Pancreas (tissue), 10 donors: ENCODE measurements around the gene IL15RA. TPM values are rescaled to one million over a fixed set of nuclear protein-coding genes. Genes with fewer than 3 reads are reported as not detected.

Experiments used
- ATAC-seq, 4 donors: fragments of 200-7000 bp; cut with Tn5 transposase; one replicate each; pipeline versions ENCODE4 v1.8.0 to v1.9.1; 2020; ENCODE audit warnings: mild to moderate bottlenecking in 4 of 4, moderate library complexity in 4 of 4
- DNase-seq, 6 donors: peaks; one replicate each; pipeline ENCODE4 v3.0.0-alpha.2; 2020
- FAIRE-seq: peaks from 2 replicates; lab custom pipeline; 2012; peaks lifted over from hg19 to GRCh38; lab: Jason Lieb, UNC
- H3K27ac ChIP-seq, 4 donors: fragments of 200-600 bp; sonication (generic); 1 replicate in 3 of 4; 2 replicates in 1 of 4; pipeline versions ENCODE4 v1.5.0 to v1.8.0; 2020
- H3K27me3 ChIP-seq, 4 donors: fragments of 200-600 bp; one replicate each; pipeline ENCODE4 v1.8.0; 2021
- H3K36me3 ChIP-seq, 3 donors: fragments of 200-600 bp; sonication (generic) in 1 of 3; one replicate each; pipeline versions ENCODE4 v1.5.0 to v1.8.0; 2020 to 2021
- H3K4me1 ChIP-seq, 3 donors: fragments of 200-600 bp; one replicate each; pipeline ENCODE4 v1.8.0; 2021
- H3K4me3 ChIP-seq, 4 donors: fragments of 200-600 bp; sonication (generic) in 2 of 4; one replicate each; pipeline versions ENCODE4 v1.5.0 to v1.8.0; 2020 to 2021
- H3K9me3 ChIP-seq, 4 donors: fragments of 200-600 bp; one replicate each; pipeline ENCODE4 v1.8.0; 2021
- whole genome bisulfite sequencing, 2 donors: extraction: QIAGEN DNeasy Blood & Tissue Kit; methylation state at CpG; one replicate each; pipeline ENCODE4 v1.1.7; 2013; 5-methylcytosine and 5-hydroxymethylcytosine counted together
- intact Hi-C, 3 donors: fragments of 100-400 bp; cut with DNase I; formaldehyde crosslinking; loops; one replicate each; pipeline versions ENCODE4 v1.11.1 to v1.14.2; 2022
- polyA plus RNA-seq, 2 donors: library from polyadenylated mRNA; stranded (reverse); fragments of 200-250 nt; gene quantifications; one replicate each; pipeline ENCODE4 v1.2.3, GENCODE V29; 2013
- total RNA-seq, 6 donors: library from RNA; stranded (reverse); fragmentation: NEBNext Ultra II Directional in 4 of 6; extraction: Animal tissue kit (Norgen Biotek cat#: 25700) in 4 of 6; gene quantifications; one replicate each; pipeline versions ENCODE4 v1.2.1 to v1.2.4, GENCODE V29; 2021 to 2023
- TF ChIP-seq, protein P1 (sequence below), 4 donors: fragments of 200-600 bp; sonication (generic) in 3 of 4; IDR thresholded peaks; one replicate each; pipeline versions ENCODE4 v1.5.0 to v1.8.0; 2021; ENCODE audit warnings: antibody characterized with exemption in 4 of 4
- donor health status: healthy with polysubstance abuse.
- donor health status: DM: no; HTN: no; CAD: no; lungs with moderate emphysema.
- donor health status: DM: no; HTN: no; CAD: no.
- donor health status: control.
- donor health status: control.
- donor health status: Bipolar disorder and iron deficiency.
- donor health status: DM: yes; HTN: yes; CAD: no.
- donor health status: DM: no; HTN: no; CAD: no.
- donor health status: DM: no; HTN: no; CAD: no.
- donor health status: DM: yes; HTN: yes; CAD: no.

IL15RA gene
- total and polyA plus RNA-seq, 8 donors = 6.9 to 14.3 (median 11.0) TPM

DNA sequence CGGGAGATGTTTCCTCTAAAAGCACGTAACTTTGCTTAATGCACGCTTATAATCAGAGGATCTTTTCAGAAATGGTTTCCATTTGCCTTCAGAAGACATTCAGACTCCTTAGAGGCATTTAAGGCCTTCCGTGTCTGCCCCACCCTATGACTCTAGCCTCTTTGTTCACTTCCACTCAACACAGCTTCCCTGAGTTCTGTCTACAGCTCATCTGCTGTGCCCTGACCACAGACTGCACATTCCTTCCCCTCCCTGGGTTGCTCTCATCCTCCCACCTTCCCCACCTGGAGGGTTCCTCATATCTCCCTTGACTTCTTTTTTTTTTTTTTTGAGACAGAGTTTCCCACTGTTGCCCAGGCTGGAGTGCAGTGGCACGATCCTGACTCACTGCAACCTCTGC, 70.7 kb downstream of the IL15RA start:
- no peak overlapping the region for H3K4me3 ChIP-seq
- WGBS, 2 donors = 85 to 97% methylated on average over 5 of the region's 5 CpGs
- H3K9me3 ChIP-seq = no peaks in the 10 kb centered on the region
- H3K27me3 ChIP-seq = no peaks in the 10 kb centered on the region
- intact Hi-C loops = no loop called here
- H3K36me3 ChIP-seq = peaks cover 4 to 27% (median 25%) of the 10 kb centered on the region in 3 donors
- no peaks in the 10 kb centered on the region for H3K4me1 ChIP-seq
- DNase-seq (no peak), ATAC-seq (no peak), FAIRE-seq (no peak)
- H3K27ac ChIP-seq = no peak overlapping the region
- TF ChIP-seq, protein P1, sequence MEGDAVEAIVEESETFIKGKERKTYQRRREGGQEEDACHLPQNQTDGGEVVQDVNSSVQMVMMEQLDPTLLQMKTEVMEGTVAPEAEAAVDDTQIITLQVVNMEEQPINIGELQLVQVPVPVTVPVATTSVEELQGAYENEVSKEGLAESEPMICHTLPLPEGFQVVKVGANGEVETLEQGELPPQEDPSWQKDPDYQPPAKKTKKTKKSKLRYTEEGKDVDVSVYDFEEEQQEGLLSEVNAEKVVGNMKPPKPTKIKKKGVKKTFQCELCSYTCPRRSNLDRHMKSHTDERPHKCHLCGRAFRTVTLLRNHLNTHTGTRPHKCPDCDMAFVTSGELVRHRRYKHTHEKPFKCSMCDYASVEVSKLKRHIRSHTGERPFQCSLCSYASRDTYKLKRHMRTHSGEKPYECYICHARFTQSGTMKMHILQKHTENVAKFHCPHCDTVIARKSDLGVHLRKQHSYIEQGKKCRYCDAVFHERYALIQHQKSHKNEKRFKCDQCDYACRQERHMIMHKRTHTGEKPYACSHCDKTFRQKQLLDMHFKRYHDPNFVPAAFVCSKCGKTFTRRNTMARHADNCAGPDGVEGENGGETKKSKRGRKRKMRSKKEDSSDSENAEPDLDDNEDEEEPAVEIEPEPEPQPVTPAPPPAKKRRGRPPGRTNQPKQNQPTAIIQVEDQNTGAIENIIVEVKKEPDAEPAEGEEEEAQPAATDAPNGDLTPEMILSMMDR (IDR thresholded peaks at IDR 0.05) = no peak

DNA sequence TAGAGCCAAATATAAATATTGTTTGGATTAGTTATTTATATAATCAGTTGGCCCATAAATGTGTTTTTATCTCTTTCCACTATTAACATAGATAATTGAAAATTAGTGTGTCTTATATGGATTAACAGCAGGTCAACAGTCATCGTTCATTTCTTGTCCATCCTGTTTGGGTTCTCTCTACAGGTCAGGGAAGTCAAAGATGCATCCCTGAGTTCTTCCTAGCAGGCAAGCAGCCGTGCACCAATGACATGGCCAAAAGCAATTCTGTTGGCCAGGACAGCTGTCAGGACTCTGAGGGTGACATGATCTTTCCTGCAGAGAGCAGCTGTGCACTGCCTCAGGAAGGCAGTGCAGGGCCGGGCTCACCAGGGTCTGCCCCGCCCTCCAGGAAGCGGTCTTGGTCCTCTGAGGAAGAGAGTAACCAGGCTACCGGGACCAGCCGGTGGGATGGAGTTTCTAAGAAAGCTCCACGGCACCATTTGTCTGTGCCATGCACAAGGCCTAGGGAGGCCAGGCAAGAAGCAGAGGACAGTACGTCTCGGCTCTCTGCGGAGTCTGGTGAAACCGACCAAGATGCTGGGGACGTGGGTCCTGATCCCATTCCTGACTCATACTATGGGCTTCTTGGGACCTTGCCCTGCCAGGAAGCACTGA, 71.4 kb downstream of the IL15RA start:
- Histone ChIP-seq H3K27me3 (no peaks in the 10 kb centered on the region), H3K36me3 (peaks cover 4 to 22% (median 19%) of the 10 kb centered on the region in 3 donors), H3K27ac (no peak overlapping the region), H3K9me3 (no peaks in the 10 kb centered on the region), H3K4me3 (no peak overlapping the region), H3K4me1 (no peaks in the 10 kb centered on the region)
- ATAC-seq = peak in 2 of 4 donors; percentile 26 to 28
- intact Hi-C loops = no loop called here
- 90% methylated on average over 13 of the region's 13 CpGs for whole genome bisulfite sequencing, 2 donors
- TF ChIP-seq, protein P1 (IDR thresholded peaks at IDR 0.05) = no peak
- FAIRE-seq = no peak
- DNase-seq = no peak

- TF ChIP-seq, protein P1 (IDR thresholded peaks at IDR 0.05) = no peak
- DNase-seq (no peak), FAIRE-seq (no peak), ATAC-seq (no peak)
- Histone ChIP-seq H3K27ac (no peak overlapping the region), H3K36me3 (peaks cover 0 to 6% (median 5%) of the 10 kb centered on the region in 3 donors), H3K4me1 (no peaks in the 10 kb centered on the region), H3K4me3 (no peak overlapping the region), H3K9me3 (no peaks in the 10 kb centered on the region), H3K27me3 (no peaks in the 10 kb centered on the region)
- intact Hi-C loops = no loop called here
- WGBS, 2 donors = 72 to 74% methylated on average over 4 of the region's 4 CpGs
Observed at GRCh38 chr10:5904227-5904626, 73.1 kb downstream of the IL15RA start.

DNA sequence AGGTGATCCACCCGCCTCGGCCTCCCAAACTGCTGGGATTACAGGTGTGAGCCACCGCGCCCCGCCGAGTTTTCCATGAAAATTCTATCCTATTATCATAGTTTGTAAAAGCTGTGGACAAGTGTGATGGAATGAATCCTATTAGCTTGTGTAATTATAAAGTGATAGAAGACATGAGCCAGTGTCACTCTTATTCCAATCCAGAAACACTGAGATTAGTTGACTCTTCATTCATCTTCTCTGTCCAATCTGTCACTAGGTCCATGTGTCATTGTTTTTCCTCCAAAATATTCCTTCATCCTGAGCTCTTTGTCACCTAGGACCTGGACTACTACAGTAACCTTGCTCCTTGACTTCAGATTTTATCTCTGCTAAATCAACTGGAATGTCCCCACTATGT, 73.8 kb downstream of the IL15RA start:
- no peak for FAIRE-seq
- 96 to 99% methylated on average over 6 of the region's 6 CpGs for WGBS, 2 donors
- H3K27ac ChIP-seq = no peak overlapping the region
- no peaks in the 10 kb centered on the region for H3K9me3 ChIP-seq
- TF ChIP-seq, protein P1 (IDR thresholded peaks at IDR 0.05) = no peak
- intact Hi-C loops = no loop called here
- no peaks in the 10 kb centered on the region for H3K36me3 ChIP-seq
- H3K27me3 ChIP-seq = no peaks in the 10 kb centered on the region
- no peak for ATAC-seq
- DNase-seq = no peak
- H3K4me3 ChIP-seq = no peak overlapping the region
- no peaks in the 10 kb centered on the region for H3K4me1 ChIP-seq
